Activated T-helper 2 cell treated with anti-CD3 and anti-CD28 coated beads, Interferon-gamma antibody, Interleukin-2, Interleukin-4, amounts not matched to agents 10 μg/mL and 5 μg/mL and 100 μg/mL, durations not matched to agents 14 hours and 24 hours and 36 hours (primary cell): ENCODE measurements around the gene SELENOP. TPM values are rescaled to one million over a fixed set of nuclear protein-coding genes. Genes with fewer than 3 reads are reported as not detected.

ENCODE experiments used
- DNase-seq: peaks from one replicate; pipeline ENCODE4 v3.0.0; 2021; ENCODE audit warnings: low spot score
- H3K27ac Mint-ChIP-seq: one replicate; pipeline ENCODE4 v1.8.0; 2021; ENCODE audit warnings: mixed read lengths
- H3K27me3 Mint-ChIP-seq: one replicate; pipeline ENCODE4 v1.8.0; 2021; ENCODE audit warnings: low read depth, mixed read lengths
- H3K36me3 Mint-ChIP-seq: one replicate; pipeline ENCODE4 v1.8.0; 2021; ENCODE audit warnings: low read depth, mixed read lengths
- H3K4me1 Mint-ChIP-seq: one replicate; pipeline ENCODE4 v1.8.0; 2021; ENCODE audit warnings: low read depth, mixed read lengths
- H3K4me3 Mint-ChIP-seq: one replicate; pipeline ENCODE4 v1.8.0; 2021; ENCODE audit warnings: low read depth, mild to moderate bottlenecking, moderate library complexity, mixed read lengths
- H3K9me3 Mint-ChIP-seq: one replicate; pipeline ENCODE4 v1.8.0; 2021; ENCODE audit warnings: mixed read lengths
- intact Hi-C: fragments of 100-400 bp; cut with micrococcal nuclease; formaldehyde crosslinking; loops from one replicate; pipeline ENCODE4 v1.15.1; 2023
- total RNA-seq: library from RNA; stranded (reverse); gene quantifications from 2 replicates; pipeline ENCODE4 v1.2.3, GENCODE V29; 2022

The SELENOP gene
- total RNA-seq, 1 donor from 2014 or later, result not detected

DNA sequence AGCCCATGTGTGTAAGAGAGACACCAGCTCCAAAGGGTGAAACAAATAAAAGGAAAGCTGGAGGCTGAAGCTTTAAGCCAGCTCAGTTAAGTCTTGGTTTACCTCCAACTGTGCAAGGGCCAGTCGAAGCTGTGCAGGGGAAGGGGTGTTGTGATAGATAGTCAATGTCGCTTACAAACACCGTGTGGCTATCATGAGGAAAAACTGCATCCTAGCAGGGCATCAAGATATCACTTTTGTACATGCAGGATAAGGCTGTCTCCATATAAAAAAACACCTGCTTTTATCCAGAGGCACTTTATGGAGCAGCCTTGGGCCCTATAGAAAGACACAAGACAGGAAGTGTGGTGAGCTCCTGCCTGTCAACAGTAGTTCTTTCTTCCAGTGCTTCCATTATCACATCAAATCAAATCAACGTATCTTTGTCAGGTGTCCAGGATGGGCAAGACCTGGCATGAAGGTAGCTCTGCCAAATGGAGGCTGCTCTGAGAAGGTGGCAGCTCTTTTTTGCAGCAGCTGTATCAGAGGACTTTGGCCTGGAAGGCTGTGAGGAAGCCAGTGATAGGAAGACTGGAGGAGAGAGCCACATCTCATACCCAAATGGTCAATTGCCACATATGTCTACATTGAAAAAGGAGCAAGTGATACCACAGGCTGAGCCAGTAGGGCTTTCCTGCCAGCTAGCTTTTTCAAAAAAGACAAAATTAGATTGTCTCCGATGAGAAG lies 29.3 kb upstream of the SELENOP start:
- no peaks in the 10 kb centered on the region for H3K27me3 Mint-ChIP-seq
- no peaks in the 10 kb centered on the region for H3K36me3 Mint-ChIP-seq
- no peak overlapping the region for H3K4me3 Mint-ChIP-seq
- DNase-seq, result no peak
- H3K4me1 Mint-ChIP-seq, result no peaks in the 10 kb centered on the region
- no peaks in the 10 kb centered on the region for H3K9me3 Mint-ChIP-seq
- no peak overlapping the region for H3K27ac Mint-ChIP-seq
- intact Hi-C loops, result no loop called here

DNA sequence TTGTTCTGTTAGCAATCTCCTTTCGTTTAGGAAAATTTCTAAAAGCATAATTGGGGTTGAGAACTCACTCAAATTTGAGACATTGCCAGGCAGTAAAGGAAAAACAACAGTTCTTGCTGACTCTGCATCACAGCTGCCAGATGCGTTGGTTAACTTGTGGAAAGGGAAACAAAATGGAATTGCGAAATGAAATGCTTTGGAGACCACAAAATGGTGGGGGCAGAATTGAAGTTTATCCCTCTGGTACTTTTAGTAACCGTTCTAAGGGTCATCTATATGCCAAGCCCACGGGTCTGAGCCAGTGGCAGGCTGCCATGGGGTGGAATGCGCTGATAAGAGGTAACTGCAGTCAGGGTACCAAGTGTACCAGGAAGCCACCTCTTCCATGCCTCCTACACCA lies 28.6 kb upstream of the SELENOP start:
- H3K36me3 Mint-ChIP-seq, result no peaks in the 10 kb centered on the region
- H3K27ac Mint-ChIP-seq, result no peak overlapping the region
- DNase-seq, result no peak
- H3K4me1 Mint-ChIP-seq, result no peaks in the 10 kb centered on the region
- no peaks in the 10 kb centered on the region for H3K27me3 Mint-ChIP-seq
- H3K4me3 Mint-ChIP-seq, result no peak overlapping the region
- intact Hi-C loops, result no loop called here
- H3K9me3 Mint-ChIP-seq, result no peaks in the 10 kb centered on the region

DNA sequence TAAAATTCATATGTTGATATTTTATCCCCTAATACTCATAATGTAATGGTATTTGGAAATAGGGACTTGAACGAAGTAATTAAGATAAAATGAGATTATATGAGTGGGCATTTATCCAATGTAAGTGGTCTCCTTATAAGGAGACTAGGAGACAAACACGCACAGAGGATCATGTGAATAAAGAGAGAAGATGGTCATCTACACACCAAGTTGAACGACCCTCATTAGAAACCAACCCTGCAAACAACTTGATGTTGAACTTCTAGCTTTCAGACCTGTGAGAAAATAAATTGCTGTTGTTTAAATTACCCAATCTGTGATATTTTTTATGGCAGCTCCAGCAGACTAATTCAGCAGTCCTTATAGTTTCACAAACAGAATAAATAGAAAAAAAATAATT lies 27.5 kb upstream of the SELENOP start:
- no peak overlapping the region for H3K4me3 Mint-ChIP-seq
- intact Hi-C loops, result no loop called here
- no peaks in the 10 kb centered on the region for H3K36me3 Mint-ChIP-seq
- DNase-seq, result no peak
- no peak overlapping the region for H3K27ac Mint-ChIP-seq
- H3K27me3 Mint-ChIP-seq, result no peaks in the 10 kb centered on the region
- H3K4me1 Mint-ChIP-seq, result no peaks in the 10 kb centered on the region
- H3K9me3 Mint-ChIP-seq, result no peaks in the 10 kb centered on the region

DNA sequence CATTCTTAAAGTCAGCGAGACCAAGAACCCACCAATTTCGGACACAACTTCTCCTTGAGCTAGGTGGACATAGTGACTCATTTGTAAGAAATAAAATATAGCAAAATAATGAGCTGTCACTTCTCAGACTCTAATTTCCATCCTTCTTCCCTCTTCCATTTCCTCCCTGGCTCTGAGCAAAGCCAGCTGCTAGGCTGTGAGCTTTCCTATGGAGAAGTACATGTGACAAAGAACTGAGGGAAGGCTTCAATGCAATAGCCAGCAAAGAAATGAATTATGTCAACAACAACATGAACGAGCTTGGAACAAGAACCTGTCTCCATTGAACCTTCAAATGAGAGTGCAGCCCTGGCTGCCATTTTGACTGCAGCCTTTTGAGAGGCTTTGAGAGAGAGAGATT lies 25.9 kb upstream of the SELENOP start:
- H3K4me3 Mint-ChIP-seq, result no peak overlapping the region
- H3K4me1 Mint-ChIP-seq, result no peaks in the 10 kb centered on the region
- intact Hi-C loops, result no loop called here
- H3K36me3 Mint-ChIP-seq, result no peaks in the 10 kb centered on the region
- H3K27ac Mint-ChIP-seq, result no peak overlapping the region
- no peak for DNase-seq
- H3K27me3 Mint-ChIP-seq, result no peaks in the 10 kb centered on the region
- no peaks in the 10 kb centered on the region for H3K9me3 Mint-ChIP-seq

DNA sequence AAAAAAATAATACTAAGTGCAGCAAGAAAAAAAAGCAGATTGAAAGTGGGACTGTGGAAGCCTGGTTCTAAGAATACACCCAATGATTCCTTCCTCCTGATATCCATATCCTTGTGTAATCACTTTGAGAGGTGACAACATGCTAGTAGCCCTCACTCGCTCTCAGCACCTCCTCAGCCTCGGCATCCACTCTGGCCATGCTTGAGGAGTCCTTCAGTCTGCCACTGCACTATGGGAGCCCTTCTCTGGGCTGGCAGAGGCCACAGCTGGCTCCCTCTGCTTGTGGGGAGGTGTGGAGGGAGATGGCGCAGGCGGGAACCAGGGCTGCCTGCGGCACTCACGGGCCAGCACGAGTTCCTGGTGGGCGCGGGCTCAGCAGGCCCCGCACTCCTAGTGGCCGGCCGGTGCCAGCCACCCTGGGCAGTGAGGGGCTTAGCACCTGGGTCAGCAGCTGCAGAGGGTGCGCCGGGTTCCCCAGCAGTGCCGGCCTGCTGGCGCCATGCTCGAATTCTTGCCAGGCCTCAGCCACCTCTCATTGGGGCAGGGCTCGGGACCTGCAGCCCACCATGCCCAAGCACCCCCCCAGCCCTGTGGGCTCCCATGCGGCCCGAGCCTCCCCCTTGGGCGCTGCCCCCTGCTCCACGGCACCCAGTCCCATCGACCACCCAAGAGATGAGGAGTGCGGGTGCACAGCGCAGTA lies 24.5 kb upstream of the SELENOP start:
- no peaks in the 10 kb centered on the region for H3K9me3 Mint-ChIP-seq
- no peaks in the 10 kb centered on the region for H3K4me1 Mint-ChIP-seq
- no peak overlapping the region for H3K4me3 Mint-ChIP-seq
- no peak for DNase-seq
- H3K27me3 Mint-ChIP-seq, result no peaks in the 10 kb centered on the region
- no peaks in the 10 kb centered on the region for H3K36me3 Mint-ChIP-seq
- H3K27ac Mint-ChIP-seq, result no peak overlapping the region
- intact Hi-C loops, result no loop called here

DNA sequence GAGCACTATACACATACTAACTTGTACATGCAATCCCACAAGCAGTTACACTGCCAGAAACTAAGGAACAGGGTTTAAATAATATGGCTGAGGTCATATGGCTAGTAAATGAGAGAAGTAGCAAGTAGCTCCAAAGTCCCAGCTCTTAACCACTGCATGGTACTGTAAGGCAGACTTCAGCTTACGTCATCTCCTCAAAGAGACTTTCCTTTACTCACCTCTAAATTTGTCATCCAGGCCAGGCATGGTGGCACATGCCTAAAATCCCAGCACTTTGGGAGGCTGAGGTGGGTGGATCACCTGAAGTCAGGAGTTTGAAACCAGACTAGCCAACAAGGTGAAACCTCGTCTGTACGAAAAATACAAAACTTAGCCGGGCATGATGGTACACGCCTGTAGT lies 20.4 kb upstream of the SELENOP start:
- DNase-seq, result no peak
- no peaks in the 10 kb centered on the region for H3K9me3 Mint-ChIP-seq
- H3K4me1 Mint-ChIP-seq, result no peaks in the 10 kb centered on the region
- peaks cover 8% of the 10 kb centered on the region for H3K27me3 Mint-ChIP-seq
- no peak overlapping the region for H3K4me3 Mint-ChIP-seq
- no peak overlapping the region for H3K27ac Mint-ChIP-seq
- intact Hi-C loops, result no loop called here
- H3K36me3 Mint-ChIP-seq, result no peaks in the 10 kb centered on the region

DNA sequence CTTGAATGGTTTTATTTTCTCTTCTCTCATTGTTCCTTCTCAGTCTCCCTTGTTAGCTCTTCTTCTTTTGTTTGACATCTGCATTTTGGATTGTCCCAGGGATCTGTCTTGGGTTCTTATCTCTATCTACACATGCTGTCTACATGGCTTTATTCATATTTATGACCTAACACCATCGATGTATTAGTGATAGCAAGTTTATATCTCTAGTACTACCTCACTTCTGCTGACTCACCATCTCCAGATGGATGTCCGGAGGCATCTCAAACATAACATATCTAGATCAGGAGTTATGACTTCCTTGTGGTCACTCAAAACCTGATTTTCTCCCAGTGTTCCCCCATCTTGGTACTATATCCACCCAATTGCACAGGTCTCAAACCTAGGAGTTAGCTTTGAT lies 19.2 kb upstream of the SELENOP start:
- Mint-ChIP-seq H3K4me3 (no peak overlapping the region), H3K27me3 (peaks cover 10% of the 10 kb centered on the region), H3K27ac (no peak overlapping the region), H3K9me3 (no peaks in the 10 kb centered on the region), H3K36me3 (no peaks in the 10 kb centered on the region), H3K4me1 (no peaks in the 10 kb centered on the region)
- DNase-seq, result no peak
- intact Hi-C loops, result no loop called here

DNA sequence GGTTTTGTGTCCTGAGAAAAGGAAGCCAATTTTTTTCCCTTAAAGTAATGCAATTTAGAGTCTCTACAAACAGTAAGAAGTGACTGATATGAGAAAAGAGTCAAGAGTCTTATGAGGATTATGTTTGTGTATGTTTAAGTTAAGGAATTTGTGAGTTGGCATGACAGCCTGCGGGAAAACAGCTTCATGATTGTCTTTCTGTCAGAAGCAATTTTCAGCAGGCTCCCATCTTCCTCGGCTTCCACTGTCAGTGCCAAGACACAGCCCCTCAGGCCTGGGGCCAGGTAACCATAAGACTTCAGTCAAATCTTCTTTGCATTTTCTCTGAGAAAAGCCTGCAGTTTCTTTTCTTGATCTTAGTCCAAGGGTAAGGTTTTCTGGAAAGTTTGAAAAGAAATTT lies 17.0 kb upstream of the SELENOP start:
- Mint-ChIP-seq H3K4me3 (no peak overlapping the region), H3K36me3 (no peaks in the 10 kb centered on the region), H3K4me1 (no peaks in the 10 kb centered on the region), H3K27ac (no peak overlapping the region), H3K27me3 (peaks cover 10% of the 10 kb centered on the region), H3K9me3 (no peaks in the 10 kb centered on the region)
- DNase-seq, result no peak
- intact Hi-C loops, result no loop called here

DNA sequence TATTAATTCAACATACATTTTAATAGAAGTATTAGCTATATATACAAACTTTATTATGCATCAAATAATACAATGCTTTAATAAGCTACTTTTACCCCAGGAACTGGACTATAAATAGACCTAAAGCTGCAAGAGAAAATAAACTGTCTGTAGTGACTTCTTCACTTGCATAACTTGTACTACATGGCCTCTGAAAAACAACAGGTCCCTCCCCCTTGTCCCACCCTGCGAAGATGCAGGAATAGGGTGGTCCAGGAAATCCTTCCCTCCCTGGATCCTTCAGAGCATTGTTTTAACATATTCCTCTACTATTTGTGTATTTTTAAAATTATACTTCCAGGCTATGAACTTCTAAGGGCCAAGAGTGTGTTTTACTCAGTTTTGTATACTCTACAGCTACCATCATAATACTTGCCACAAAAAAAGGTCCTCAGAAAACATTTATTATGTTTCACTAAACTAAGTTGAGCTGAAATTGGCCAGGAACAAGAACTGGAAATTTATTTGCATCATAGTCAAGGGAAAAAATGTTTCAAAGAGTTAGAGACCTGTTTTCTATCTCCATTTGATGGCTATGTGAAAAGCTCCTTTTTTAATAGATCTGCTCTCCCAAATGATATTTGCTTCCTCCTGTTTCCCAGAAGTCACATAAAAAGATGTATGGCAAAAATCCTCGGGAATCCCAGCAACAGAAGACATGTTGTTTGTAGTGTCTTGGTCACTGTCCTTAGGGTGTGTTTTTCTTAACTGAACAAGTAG lies 15.2 kb upstream of the SELENOP start:
- Mint-ChIP-seq H3K4me3 (no peak overlapping the region), H3K27ac (no peak overlapping the region), H3K27me3 (peaks cover 10% of the 10 kb centered on the region), H3K4me1 (no peaks in the 10 kb centered on the region), H3K9me3 (no peaks in the 10 kb centered on the region), H3K36me3 (no peaks in the 10 kb centered on the region)
- no peak for DNase-seq
- intact Hi-C loops, result no loop called here

DNA sequence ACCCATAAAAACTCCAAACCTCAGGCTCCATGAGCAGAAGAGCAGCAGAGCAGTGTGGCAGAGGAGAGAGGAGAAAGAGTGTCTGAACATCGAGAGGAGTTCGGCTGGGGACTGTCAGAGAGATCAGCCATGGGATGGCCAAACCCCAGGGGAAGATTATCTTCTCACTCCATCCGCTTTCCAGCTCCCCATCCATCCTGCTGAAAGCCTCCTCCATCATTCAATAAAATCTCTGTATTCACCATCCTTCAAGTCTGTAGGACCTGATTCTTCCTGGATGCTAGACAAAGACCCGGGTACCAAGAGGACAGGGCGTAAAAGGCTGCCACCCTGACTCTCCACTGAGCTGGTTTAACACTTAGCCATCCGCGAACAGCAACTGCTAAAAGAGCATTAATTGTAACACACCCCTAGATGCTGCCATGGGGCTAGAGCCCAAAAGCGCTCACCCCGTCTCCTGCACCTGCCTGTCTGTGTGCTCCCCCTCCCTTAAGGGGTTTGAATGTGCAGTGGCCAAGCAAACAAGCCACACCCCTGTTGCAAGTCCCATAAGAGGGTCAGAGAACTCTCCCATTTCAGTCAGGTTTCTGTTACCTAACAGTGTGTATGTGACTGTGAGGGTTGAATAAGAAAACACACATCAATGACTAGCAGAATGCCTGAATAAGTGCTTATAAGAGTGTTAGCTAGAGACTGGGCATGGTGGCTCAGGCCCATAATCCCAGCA lies 13.9 kb upstream of the SELENOP start:
- H3K4me3 Mint-ChIP-seq, result no peak overlapping the region
- intact Hi-C loops, result no loop called here
- H3K27ac Mint-ChIP-seq, result no peak overlapping the region
- peaks cover 7% of the 10 kb centered on the region for H3K27me3 Mint-ChIP-seq
- no peaks in the 10 kb centered on the region for H3K4me1 Mint-ChIP-seq
- no peaks in the 10 kb centered on the region for H3K9me3 Mint-ChIP-seq
- H3K36me3 Mint-ChIP-seq, result no peaks in the 10 kb centered on the region
- DNase-seq, result no peak

DNA sequence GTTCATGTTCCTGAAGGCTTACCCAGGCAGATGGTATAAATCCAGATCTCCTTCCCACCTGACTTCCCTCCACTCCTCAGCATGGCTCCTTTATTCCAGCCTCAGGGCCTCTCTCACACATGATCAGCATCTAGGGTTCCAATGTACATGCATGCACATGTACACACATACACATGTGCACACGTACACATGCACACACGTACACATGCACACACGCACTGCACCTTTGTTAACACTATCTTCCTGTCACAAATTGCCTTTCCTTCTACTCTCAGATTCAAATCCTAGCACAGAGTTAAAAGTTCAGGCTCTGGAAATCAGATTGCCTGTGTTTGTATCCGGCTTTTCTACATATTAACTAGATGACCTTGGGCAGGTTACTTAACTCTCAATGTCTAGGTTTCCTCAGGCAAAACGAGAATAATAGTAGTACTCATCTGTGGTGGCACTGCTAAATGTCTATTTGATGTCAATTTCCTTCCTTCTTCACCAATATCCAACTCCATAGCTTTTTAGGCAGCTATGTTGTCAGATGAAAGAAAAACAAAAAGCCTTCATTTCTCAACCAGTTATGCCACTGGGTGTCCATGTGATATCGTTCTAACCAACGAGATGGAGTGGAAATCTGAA lies 12.8 kb upstream of the SELENOP start:
- intact Hi-C loops, result no loop called here
- Mint-ChIP-seq H3K4me3 (no peak overlapping the region), H3K27me3 (peaks cover 6% of the 10 kb centered on the region), H3K36me3 (no peaks in the 10 kb centered on the region), H3K27ac (no peak overlapping the region), H3K9me3 (no peaks in the 10 kb centered on the region), H3K4me1 (no peaks in the 10 kb centered on the region)
- DNase-seq, result no peak

DNA sequence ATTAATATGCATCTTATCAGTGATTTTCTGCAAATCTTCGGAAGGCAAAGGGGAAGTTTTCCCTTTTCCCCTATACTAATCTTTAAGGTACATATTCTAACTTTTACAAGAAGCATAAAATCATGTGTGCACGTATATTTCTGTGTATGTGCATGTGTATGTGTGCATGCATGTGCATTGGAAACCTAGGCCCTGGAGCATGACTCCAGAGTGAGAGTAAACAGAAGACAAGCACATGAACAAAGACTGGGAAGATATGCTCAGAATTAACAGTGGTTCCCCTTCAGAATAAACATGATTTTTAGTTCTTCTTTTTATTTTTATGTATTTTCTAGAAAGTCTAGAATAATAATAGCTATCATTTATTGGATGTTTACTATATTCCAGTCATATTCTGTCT lies 10.9 kb upstream of the SELENOP start:
- no peaks in the 10 kb centered on the region for H3K9me3 Mint-ChIP-seq
- intact Hi-C loops, result no loop called here
- H3K4me3 Mint-ChIP-seq, result no peak overlapping the region
- H3K27ac Mint-ChIP-seq, result no peak overlapping the region
- no peaks in the 10 kb centered on the region for H3K4me1 Mint-ChIP-seq
- peaks cover 6% of the 10 kb centered on the region for H3K27me3 Mint-ChIP-seq
- H3K36me3 Mint-ChIP-seq, result no peaks in the 10 kb centered on the region
- DNase-seq, result no peak
